HG02884 (cell line): ENCODE measurements around the gene ELMO3.

Experiments
- ATAC-seq: cut with Tn5 transposase; IDR thresholded peaks from one replicate; pipeline ENCODE4 v1.9.1; 2021; ENCODE audit warnings: mild to moderate bottlenecking, moderate library complexity; ENCODE audit not compliant: unreplicated experiment

ELMO3 gene

GRCh38 chr16:67179421-67180080 is 19.4 kb upstream of the ELMO3 start:
- ATAC-seq = no peak

GRCh38 chr16:67180166-67180565 is 18.8 kb upstream of the ELMO3 start:
- ATAC-seq = no peak

GRCh38 chr16:67181346-67181745 is 17.6 kb upstream of the ELMO3 start:
- no peak for ATAC-seq

- no peak for ATAC-seq
Observed at GRCh38 chr16:67182288-67182687, 16.6 kb upstream of the ELMO3 start.

- ATAC-seq = no peak
Observed at GRCh38 chr16:67183284-67183626, 15.7 kb upstream of the ELMO3 start.

- ATAC-seq = peak; percentile 92
Observed at GRCh38 chr16:67183627-67184452, 15.1 kb upstream of the ELMO3 start, which contains the start of gene MATCAP1. MATCAP1 (minus strand) TSS chr16:67183963; CDS start chr16:67180610, 3,353 bp downstream.

GRCh38 chr16:67184453-67184994 is 14.4 kb upstream of the ELMO3 start:
- no peak for ATAC-seq

- ATAC-seq = no peak
Observed at GRCh38 chr16:67184995-67185650, 13.8 kb upstream of the ELMO3 start.

GRCh38 chr16:67185651-67186134 is 13.2 kb upstream of the ELMO3 start:
- ATAC-seq = no peak

- ATAC-seq = no peak
Observed at GRCh38 chr16:67186550-67186950, 12.4 kb upstream of the ELMO3 start.

GRCh38 chr16:67187175-67187890 is 11.6 kb upstream of the ELMO3 start:
- no peak for ATAC-seq

GRCh38 chr16:67188323-67188722 is 10.6 kb upstream of the ELMO3 start:
- ATAC-seq = no peak

GRCh38 chr16:67188798-67189197 is 10.1 kb upstream of the ELMO3 start:
- no peak for ATAC-seq

GRCh38 chr16:67190041-67190440 is 8.9 kb upstream of the ELMO3 start, which contains the start of gene EXOC3L1:
EXOC3L1 (minus strand) TSS chr16:67190136; CDS start chr16:67189676, 460 bp downstream.
- no peak for ATAC-seq

- ATAC-seq = no peak
Observed at GRCh38 chr16:67190448-67191399, 8.2 kb upstream of the ELMO3 start.

- ATAC-seq = no peak
Observed at GRCh38 chr16:67191411-67191994, 7.4 kb upstream of the ELMO3 start.

GRCh38 chr16:67191995-67192681 is 6.8 kb upstream of the ELMO3 start, which contains the start of gene E2F4:
E2F4 (plus strand) TSS chr16:67192155; CDS start chr16:67192228, 73 bp downstream.
- peak; percentile 94 for ATAC-seq

- no peak for ATAC-seq
Observed at GRCh38 chr16:67192781-67193361, 6.1 kb upstream of the ELMO3 start.
